Endothelial cell of umbilical vein (primary cell): ENCODE results near the gene PSMB2.

Source experiments
- CTCF ChIP-seq, 2 donors: IDR thresholded peaks; 1 replicate in 1 of 2; 2 replicates in 1 of 2; pipeline ENCODE4 v1.5.1; 2011; ENCODE audit warnings: low read length in 2 of 2, mild to moderate bottlenecking in 2 of 2, moderate library complexity in 2 of 2, control low read depth in 1 of 2, inconsistent platforms in 1 of 2, low read depth in 1 of 2; ENCODE audit not compliant: insufficient read depth in 1 of 2; ENCODE audit errors: extremely low read depth in 1 of 2
- POLR2AphosphoS5 ChIP-seq: IDR thresholded peaks from 2 replicates; pipeline ENCODE4 v1.6.1; 2012; ENCODE audit warnings: low read depth, mild to moderate bottlenecking, control low read depth, low read length, moderate library complexity; ENCODE audit not compliant: insufficient read depth

- TF ChIP-seq CTCF (IDR thresholded peaks at IDR 0.05; ENCODE audit: extremely low read depth in 1 of 2, insufficient read depth in 1 of 2, low read depth in 1 of 2, low read length in 2 of 2) (no peak), POLR2AphosphoS5 (no peak)
Measured at GRCh38 chr1:35590476-35591040, 50.8 kb downstream of the PSMB2 start.
